NCI-H526 treated with DMSO at 0.1 percent for 48 hours (cell line): ENCODE data around the gene TMPO.
"Not testable (repeated sequence)": the region's sequence is repeated elsewhere in the genome, so short reads cannot be mapped to it uniquely, and the experiment has no call there.

Experiments
- DNase-seq: peaks from one replicate; lab custom pipeline; 2025; lab: John Stamatoyannopoulos, UW

Gene TMPO

DNA sequence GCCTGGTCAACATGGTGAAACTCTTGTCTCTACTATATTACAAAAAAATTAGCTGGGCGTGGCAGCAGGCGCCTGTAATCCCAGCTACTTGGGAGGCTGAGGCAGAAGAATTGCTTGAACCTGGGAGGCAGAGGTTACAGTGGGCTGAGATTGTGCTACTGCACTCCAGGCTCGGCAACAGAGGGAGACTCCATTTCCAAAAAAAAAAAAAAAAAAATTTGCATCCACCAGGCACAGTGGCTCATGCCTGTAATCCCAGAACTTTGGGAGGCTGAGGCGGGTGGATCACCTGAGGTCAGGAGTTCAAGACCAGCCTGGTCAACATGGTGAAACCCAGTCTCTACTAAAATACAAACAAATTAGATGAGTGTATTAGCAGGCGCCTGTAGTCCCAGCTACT, 3.6 kb upstream of the TMPO start:
- DNase-seq, result not testable (repeated sequence)

DNA sequence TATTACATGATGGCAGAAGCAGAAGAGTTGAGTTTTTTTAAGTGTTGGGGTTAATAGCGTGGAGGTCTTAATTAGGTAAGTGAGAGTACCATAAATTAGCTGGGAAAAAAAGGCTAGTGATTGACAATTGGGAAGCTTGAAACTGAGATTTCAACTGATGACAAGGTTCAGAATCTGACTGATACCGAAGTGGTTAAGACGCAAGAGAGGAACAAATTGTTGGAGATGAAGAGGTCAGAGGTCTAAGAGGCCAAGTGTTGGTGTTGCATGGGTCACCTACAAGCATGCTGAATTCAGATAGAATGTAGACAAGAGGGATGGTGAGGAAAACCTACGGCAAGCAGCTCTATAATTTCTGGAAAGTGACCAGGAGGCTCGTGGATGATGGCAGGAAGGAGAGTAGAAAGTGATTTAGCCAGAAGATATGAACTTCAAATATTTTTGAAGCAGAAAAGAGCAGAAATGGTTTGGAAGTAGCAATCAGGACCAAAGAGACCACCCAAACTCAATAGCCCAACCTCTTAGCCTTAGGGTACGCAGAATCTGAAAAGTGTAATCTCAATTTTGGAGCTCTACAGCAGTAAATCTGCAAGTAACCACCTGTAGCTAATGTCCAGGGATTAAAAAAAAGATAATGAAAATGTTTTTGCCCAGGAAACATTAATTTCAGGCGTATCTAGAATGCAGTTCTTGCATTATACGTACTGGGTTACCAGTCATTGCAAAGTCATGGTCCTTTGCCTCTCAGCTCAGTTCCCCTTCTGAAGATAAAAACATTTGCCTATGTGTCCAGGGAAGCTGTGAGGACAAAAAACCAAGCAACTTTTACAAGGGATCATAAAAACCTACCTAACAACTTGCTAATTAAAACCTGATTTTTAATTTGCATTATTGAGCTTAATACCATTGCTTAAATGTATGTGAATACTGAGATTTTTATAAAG, 1.7 kb upstream of the TMPO start:
- DNase-seq, result peak; percentile 7

DNA sequence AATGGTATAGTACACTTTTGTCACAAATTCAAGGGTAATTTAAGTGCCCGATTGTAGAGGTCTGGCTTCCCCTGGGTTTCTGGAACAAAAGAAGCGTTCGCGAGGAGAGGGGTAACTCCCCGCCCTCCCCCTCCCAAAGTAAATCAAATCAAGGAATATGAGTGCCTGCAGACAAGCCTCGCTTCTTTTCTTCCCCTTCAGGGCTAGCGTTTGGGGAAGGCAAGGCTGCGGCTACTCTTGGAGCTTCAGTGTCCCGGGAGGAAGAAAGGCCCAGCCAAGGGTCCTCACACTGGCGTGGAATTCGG, 456 bp upstream of the TMPO start:
- no peak for DNase-seq

DNA sequence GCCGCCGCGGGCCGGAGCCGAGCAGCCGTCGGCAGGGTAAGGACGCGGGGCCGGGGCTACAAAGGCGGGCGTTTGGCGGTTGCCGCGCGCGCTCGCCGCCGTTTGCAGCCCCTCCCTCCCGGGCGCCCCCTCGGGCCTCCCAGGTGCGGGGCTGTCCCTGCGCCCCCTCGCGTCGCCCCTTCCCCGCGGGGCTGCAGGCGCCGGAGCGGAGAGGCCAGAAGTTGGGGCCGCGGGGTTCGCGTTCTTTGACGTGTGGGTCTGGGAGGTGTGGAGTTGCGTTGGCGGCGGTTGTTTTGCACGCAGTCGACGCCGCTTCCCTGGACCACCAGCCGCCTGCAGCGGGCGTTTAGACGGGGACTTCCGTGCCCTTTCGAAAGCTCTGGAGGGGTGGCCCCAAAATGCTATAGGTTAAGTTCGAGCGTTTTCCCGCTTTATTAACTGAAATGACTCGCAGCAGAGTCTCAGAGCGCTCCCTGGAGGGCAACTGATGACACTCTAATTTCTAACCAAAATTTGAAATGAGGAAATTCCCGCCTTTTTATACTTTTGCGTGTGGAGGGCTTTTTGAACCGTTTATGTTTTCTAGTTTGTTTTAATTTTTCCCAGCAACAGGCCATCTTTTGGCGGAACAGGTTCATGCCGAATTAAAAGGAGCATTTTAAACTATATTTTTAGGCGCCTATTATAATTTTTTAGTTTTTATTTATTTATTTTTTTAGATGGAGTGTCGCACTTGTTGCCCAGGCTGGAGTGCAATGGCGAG, 902 bp downstream of the TMPO start:
- DNase-seq, result peak; percentile 74

DNA sequence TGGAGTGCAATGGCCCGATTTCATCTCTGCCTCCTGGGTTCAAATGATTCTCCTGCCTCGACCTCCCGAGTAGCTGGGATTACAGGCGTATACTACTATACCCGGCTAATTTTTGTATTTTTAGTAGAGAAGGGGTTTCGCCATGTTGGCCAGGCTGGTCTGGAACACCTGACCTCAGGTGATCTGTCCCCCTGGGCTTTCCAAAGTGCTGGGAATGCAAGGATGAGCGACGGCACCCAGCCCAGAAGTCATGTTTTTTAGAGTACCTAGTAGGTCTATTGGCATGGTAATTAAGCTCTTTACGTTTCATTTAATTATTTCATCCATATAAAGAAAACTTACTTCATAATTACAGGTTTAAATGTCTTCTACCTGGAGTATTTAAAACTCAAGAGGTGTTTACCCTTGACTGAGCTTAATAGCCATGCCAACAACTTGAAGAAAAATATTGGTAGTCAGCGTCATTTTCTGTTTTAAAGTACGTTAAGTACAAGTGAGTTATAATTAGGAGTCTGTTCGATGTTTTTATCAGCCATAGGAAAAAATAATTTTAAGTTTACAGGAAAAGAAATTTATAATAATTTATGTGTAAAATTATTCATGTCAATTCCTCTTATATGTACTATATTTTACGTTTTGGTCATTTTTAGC, 4.0 kb downstream of the TMPO start:
- no peak for DNase-seq

DNA sequence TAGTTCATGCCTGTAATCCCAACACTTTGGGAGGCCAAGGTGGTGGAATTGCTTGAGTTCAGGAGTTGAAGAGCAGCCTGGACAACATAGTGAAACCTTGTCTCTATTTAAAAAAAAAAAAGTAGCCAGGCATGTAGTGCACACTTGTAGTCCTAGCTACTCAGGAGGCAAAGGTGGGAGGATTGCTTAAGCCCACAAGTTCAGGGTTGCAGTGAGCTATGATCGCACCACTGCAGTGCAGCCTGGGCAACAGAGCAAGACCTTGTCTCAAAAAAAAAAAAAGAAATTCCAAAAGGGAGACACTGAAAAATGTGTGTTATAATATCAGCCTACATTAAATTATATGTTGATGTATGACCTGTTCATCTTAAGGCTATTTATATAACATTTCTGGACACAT, 14.7 kb downstream of the TMPO start:
- no peak for DNase-seq

DNA sequence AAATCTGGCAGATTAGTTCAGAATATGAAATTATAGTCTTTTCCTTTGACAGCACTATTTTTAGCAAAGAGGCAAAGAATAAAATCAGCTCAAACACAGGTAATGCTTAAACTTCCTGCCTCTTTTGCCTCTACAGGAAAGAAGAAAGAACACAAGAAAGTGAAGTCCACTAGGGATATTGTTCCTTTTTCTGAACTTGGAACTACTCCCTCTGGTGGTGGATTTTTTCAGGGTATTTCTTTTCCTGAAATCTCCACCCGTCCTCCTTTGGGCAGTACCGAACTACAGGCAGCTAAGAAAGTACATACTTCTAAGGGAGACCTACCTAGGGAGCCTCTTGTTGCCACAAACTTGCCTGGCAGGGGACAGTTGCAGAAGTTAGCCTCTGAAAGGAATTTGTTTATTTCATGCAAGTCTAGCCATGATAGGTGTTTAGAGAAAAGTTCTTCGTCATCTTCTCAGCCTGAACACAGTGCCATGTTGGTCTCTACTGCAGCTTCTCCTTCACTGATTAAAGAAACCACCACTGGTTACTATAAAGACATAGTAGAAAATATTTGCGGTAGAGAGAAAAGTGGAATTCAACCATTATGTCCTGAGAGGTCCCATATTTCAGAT, 17.4 kb downstream of the TMPO start:
- peak; percentile 9 for DNase-seq

DNA sequence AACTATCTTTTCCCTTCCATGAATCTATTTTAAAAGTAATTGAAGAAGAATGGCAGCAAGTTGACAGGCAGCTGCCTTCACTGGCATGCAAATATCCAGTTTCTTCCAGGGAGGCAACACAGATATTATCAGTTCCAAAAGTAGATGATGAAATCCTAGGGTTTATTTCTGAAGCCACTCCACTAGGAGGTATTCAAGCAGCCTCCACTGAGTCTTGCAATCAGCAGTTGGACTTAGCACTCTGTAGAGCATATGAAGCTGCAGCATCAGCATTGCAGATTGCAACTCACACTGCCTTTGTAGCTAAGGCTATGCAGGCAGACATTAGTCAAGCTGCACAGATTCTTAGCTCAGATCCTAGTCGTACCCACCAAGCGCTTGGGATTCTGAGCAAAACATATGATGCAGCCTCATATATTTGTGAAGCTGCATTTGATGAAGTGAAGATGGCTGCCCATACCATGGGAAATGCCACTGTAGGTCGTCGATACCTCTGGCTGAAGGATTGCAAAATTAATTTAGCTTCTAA, 18.4 kb downstream of the TMPO start:
- DNase-seq, result no peak

DNA sequence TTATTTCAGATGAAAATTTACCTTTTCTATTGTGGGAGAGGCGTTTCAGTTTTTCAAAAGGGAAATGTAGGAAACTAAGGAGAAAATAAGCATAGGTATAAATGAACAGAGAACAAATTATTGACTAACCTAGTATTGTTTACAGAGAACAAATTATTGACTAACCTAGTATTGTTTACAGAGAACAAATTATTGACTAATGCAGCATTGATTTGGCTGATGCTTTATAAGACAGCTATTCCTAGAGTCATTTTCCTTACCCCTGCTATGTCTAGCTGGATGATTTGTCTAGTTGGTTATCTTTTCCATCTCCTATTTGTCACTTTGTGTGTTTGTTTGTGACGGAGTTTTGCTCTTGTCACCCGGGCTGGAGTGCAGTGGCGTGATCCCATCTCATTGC, 22.6 kb downstream of the TMPO start:
- no peak for DNase-seq

DNA sequence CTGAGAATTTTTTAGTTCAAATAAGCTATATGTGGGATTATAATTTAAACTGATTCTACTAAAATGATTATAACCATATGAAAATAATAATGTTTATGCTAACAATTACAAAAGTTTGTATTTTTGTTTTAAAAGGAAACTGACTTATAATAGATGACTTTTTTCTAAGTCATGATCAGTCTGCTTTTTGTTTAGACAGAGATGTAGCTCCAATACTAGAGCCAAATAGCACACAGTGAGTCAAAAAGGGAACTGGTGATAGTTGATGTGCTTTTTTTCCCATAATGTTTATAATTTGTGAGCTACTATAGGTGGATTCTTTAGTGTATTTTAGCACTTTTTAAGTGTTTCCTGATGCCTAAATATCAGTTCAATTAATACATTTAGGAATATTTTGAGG, 28.3 kb downstream of the TMPO start:
- DNase-seq, result no peak

DNA sequence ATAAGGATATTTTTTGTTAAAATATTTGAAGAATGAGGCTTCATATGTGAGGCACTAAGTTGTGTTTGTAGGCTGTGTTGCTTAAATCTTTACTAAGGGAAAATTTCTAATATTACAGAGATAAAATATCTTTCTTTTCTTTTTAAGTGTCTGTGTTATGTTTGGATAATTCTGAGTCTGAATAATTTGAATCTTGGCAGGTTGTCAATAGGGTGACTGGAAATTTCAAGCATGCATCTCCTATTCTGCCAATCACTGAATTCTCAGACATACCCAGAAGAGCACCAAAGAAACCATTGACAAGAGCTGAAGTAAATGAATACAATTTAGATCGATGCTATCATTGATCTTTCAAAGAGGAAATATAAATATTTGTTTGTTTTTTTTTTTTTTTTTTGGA, 29.4 kb downstream of the TMPO start:
- no peak for DNase-seq

DNA sequence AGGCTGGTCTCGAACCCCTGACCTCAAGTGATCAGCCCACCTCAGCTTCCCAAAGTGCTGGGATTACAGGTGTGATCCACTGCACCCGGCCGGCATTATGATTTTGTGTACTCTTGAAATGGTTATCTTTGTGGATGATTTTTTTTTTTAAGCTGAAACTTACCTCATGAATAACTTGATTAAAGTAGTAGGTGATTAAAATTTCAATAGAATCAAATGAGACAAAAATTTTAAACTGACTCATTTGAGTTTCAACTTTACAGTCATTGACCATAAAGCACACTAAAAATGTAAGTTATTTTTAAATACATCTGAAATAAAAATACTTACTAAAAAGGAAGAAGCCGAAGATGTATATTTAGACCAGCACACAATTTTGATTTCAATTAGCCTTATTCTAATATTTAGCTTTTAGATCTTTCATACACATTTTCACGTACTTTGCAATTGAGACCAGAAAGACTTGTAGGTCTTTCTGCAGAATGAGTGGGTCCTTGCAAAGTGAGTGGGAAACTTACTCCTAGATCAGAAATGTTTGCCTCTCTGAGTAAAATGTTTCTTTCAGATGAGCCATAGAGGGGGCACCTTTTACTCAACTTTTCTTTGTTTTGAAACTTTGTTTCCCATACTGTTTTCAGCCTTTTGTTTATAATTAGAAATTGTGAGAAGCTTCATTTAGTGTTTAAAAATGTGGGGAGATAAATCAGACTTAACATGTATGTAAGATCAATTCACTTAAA, 34.2 kb downstream of the TMPO start:
- DNase-seq, result no peak

DNA sequence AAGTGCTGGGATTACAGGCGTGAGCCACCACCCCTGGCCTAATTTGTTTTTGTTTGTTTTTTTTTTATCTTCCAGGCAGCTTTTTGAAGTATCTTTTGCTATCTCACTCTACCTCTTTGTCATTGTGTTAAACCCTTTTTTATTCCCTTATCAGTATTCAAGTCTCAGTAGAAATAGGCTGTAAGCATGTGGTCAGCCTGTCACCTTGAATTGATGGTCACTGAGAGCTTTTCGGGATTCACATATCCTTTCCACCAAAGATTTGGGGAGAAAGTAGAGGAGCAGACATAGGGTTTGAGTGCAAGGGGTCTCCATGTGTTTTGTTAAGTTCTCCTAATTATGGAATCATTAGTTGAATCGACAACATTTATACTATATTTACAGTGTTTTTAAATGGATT, 36.4 kb downstream of the TMPO start:
- DNase-seq, result no peak

DNA sequence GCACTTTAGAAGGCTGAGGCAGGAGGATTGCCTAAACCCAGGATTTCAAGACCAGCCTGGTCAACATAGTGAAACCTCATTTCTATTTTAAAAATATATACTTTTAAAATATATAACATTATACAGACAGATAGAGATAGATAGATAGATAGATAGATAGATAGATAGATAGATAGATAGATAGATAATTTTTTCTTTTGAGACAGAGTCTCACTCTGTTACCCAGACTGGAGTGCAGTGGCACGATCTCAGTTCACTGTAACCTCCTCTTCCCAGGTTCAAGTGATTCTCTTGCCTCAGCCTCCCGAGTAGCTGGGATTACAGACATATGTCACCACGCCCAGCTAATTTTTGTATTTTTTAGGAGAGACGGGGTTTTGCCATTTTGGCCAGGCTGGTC, 42.7 kb downstream of the TMPO start:
- not testable (repeated sequence) for DNase-seq

DNA sequence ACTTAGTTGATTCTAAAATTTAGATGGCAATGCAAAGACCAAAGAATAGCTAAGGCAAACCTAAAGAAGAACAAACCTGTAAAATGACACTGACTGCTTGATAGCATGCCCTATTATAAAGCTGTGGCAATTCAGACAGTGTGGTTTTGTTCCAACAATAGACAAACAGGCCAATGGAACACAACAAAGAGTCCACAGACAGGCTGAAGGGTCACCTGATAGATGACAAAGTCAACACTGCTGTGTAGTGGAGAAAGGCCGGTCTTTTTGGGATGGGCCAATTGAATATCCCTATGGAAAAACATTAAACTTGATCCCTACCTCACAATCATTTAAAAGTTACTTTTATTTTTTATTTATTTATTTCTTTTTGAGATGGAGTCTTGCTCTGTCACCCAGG, 44.3 kb downstream of the TMPO start:
- no peak for DNase-seq

DNA sequence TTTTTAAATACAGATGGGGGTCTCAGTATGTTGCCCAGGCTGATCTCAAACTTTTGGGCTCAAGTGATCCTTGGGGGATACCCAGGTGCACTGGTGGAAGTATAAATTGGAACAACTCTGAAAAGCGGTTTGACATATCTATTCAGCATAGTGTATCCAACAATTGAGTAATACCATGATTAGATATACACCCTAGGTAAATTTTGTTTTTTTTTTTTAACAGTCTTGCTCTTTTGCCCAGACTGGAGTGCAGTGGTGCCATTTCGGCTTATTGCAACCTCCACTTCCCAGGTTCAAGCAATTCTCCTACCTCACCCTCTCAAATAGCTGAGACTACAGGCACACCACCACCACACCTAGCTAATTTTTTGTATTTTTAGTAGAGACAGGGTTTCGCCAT, 46.5 kb downstream of the TMPO start:
- no peak for DNase-seq

DNA sequence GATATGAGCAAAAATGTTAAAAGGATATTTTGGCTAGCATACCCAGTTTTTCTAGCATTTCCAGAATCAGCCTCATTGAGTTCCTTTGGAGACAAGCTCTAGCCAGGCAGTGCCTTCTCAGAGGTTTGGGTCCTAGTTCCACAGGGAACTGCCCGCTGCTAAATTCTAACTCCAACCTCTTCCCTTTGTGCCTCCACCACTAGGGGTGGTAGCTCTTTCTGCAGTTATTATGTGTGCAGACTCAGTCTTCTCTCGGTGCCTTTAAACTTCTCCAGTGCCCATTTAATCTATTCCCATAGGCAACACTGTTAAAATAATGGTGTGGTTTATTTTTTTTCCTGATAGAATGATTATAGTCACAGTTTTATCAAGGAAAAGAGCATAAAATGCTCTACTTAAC, 56.6 kb downstream of the TMPO start:
- no peak for DNase-seq

DNA sequence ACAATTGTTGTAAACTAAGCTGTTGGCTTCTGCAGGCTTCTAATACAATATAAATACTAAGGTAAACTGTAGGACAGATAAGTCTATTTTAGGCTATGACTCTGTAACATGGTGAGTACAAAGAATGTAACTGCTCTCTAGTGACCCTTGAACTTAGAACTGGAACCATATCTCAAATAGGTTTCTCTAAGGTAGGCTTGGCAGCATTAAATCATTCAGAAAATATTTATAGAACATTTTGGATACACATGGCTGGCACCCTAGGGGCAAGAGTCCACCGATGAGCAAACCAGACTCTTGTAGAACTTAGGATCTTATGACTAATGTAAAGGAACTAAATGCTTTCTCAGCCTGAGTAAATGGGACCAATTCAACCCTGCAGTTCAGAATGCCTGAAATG, 58.7 kb downstream of the TMPO start:
- no peak for DNase-seq

DNA sequence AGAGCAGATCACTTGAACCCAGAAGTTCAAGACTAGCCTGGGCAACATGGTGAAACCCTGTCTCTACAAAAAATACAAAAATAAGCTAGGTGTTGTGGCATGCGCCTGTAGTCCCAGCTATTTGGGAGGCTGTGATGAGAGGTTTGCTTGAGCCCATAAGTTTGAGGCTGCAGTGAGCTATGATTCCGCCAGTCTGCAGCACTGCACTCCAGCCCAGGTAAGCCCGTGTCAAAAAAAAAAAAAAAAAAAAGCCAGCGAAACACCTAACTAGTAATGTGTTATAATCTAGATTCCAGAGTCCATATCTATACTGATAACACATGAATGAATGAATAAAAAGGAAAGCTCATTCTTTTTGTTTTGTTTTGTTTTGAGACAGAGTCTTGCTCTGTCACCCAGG, 59.6 kb downstream of the TMPO start:
- no peak for DNase-seq

DNA sequence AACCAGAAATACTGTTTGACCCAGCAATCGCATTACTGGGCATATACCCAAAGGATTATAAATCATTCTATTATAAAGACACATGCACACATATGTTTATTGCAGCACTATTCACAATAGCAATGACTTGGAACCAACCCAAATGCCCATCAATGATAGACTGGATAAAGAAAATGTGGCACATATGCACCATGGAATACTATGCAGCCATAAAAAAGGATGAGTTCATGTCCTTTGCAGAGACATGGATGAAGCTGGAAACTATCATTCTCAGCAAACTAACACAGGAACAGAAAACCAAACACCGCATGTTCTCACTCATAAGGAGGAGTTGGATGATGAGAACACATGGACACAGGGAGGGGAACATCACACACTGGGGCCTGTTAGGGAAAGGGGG, 61.4 kb downstream of the TMPO start:
- not testable (repeated sequence) for DNase-seq

DNA sequence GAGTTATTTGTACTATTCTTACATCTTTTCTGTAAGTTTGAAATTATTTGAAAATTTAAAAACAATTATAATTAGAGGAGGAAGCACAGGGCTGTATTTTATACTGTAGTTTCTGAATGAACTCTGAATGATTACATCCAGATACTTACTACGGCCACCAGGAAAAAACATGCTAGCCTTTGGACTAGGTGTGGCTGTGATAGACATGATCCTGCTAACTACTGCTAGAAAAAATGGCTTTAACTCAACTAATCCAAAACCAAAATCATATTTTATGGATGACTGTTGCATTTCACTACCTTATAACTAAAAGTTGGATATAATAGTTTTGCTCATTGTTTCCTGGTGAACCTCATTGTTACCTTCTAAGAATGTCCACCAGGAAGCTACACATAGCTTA, 63.0 kb downstream of the TMPO start:
- DNase-seq, result no peak

DNA sequence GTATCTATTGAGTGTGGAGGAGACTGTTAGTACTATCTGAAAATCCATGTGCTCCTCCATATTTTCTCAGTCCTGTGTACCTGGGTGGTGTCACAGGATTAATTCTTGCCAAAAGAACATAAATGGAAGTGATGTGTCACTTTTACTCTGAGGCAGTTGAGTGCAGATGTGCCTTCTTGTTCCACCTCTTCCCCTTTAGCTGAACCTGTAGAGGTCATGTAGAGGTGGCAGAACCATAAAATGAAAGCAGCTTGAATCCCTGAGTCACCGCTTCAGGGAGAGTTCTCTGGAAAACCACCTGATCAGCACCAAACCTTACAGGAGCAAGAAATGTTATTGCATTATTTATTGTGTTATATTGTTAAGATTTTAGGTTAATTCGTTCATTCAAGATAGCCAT, 63.4 kb downstream of the TMPO start:
- DNase-seq, result no peak
